Immature natural killer cell (primary cell): Measurements from ENCODE around the gene OPTN. TPM values are rescaled to one million over a fixed set of nuclear protein-coding genes. Genes with fewer than 3 reads are reported as not detected.

Experiments
- DNase-seq, 3 donors: peaks; one replicate each; pipeline ENCODE4 v3.0.0; 2022; ENCODE audit warnings: mixed read lengths in 1 of 3
- H3K27ac Mint-ChIP-seq, 6 donors: one replicate each; pipeline ENCODE4 v1.8.0; 2020; ENCODE audit warnings: mixed read lengths in 6 of 6, mild to moderate bottlenecking in 5 of 6, inconsistent platforms in 4 of 6, moderate library complexity in 3 of 6
- H3K27me3 Mint-ChIP-seq, 3 donors: one replicate each; pipeline ENCODE4 v1.8.0; 2020 to 2021; ENCODE audit warnings: low read depth in 3 of 3, mild to moderate bottlenecking in 3 of 3, mixed read lengths in 3 of 3, moderate library complexity in 3 of 3, inconsistent platforms in 1 of 3
- H3K36me3 Mint-ChIP-seq, 3 donors: one replicate each; pipeline ENCODE4 v1.8.0; 2020; ENCODE audit warnings: mixed read lengths in 3 of 3, inconsistent platforms in 2 of 3, mild to moderate bottlenecking in 2 of 3
- H3K4me1 Mint-ChIP-seq, 2 donors: one replicate each; pipeline ENCODE4 v1.8.0; 2020; ENCODE audit warnings: inconsistent platforms in 2 of 2, mild to moderate bottlenecking in 2 of 2, mixed read lengths in 2 of 2, moderate library complexity in 1 of 2
- H3K4me3 Mint-ChIP-seq, 5 donors: one replicate each; pipeline ENCODE4 v1.8.0; 2020; ENCODE audit warnings: mild to moderate bottlenecking in 5 of 5, mixed read lengths in 5 of 5, inconsistent platforms in 3 of 5, moderate library complexity in 3 of 5
- H3K9me3 Mint-ChIP-seq, 6 donors: one replicate each; pipeline ENCODE4 v1.8.0; 2020; ENCODE audit warnings: mild to moderate bottlenecking in 6 of 6, mixed read lengths in 6 of 6, inconsistent platforms in 4 of 6, moderate library complexity in 3 of 6
- polyA plus RNA-seq, 3 donors: library from polyadenylated mRNA; unstranded; fragments of 300-500 nt; fragmentation: Illumina TruSeq; gene quantifications; one replicate each; pipeline ENCODE4 v1.2.3, GENCODE V29; 2021

The OPTN gene
- polyA plus RNA-seq, 3 donors from 2014 or later = 35.4 to 103 (median 71.8) TPM

DNA sequence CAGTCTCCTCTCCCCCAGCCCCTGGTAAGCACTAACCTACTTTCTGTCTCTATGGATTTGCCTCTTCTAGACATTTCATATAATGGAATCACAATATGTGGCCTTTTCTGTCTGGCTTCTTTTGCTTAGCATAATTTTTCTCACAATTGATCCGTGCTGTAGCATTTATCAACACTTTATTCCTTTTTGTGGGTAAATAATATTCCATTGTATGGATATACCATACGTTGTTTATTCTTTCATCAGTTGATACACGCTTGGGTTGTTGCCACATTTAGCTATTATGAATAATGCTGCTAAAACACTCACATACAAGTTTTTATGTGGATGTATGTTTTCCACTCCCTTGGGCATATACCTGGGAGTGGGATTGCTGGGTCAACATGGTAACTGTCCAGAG is 87.2 kb downstream of the OPTN start:
- no peak overlapping the region for H3K4me3 Mint-ChIP-seq
- no peak for DNase-seq

More for the DNA sequence above, 87.2 kb downstream of the OPTN start:
- no peaks in the 10 kb centered on the region for H3K27me3 Mint-ChIP-seq
- no peaks in the 10 kb centered on the region for H3K9me3 Mint-ChIP-seq
- H3K36me3 Mint-ChIP-seq = peaks cover 0 to 3% (median 0%) of the 10 kb centered on the region in 3 donors
- no peaks in the 10 kb centered on the region for H3K4me1 Mint-ChIP-seq
- H3K27ac Mint-ChIP-seq = no peak overlapping the region

Other genes with a start within 250 kb of the OPTN start
- not detected for gene CCDC3, start 98.5 kb upstream of the OPTN start, polyA plus RNA-seq
- under 1 TPM; 0.13 to 0.58 (median 0.55) TPM for gene MCM10, start 61.4 kb downstream of the OPTN start, polyA plus RNA-seq
- gene UCMA, start 134.2 kb downstream of the OPTN start, polyA plus RNA-seq = not detected
- 10 to 100 TPM in 2 of 3 donors, 1 to 10 TPM in 1; 6.7 to 11.5 (median 11.4) TPM for gene PHYH, start 199.9 kb downstream of the OPTN start, polyA plus RNA-seq
- gene SEPHS1, start 248.1 kb downstream of the OPTN start, polyA plus RNA-seq = 10 to 100 TPM; 14.3 to 19.3 (median 18.4) TPM